GM23338 (cell line): ENCODE data around the gene KLHL18.

Experiments
- CREB1 ChIP-seq: fragments of 250-450 bp; sonication (Bioruptor Pico); IDR thresholded peaks from 2 replicates; pipeline ENCODE4 v1.5.0; 2020; ENCODE audit warnings: low read depth, mild to moderate bottlenecking, moderate library complexity
- CTCF ChIP-seq, 2 experiments: fragments of 200-600 bp in 1 of 2; sonication (generic) in 1 of 2; conservative IDR thresholded peaks; 2 replicates each; pipeline versions ENCODE4 v1.5.1 to v1.6.1; 2016 to 2017; ENCODE audit warnings: antibody characterized with exemption in 2 of 2, low read depth in 2 of 2, mild to moderate bottlenecking in 2 of 2, moderate library complexity in 1 of 2
- ETS1 ChIP-seq: IDR thresholded peaks from 2 replicates; pipeline ENCODE4 v1.6.1; 2016; ENCODE audit warnings: antibody characterized with exemption
- EZH2 ChIP-seq: fragments of 200-600 bp; sonication (generic); IDR thresholded peaks from one replicate; pipeline ENCODE4 v1.8.0; 2017; ENCODE audit warnings: antibody characterized with exemption, mild to moderate bottlenecking, low read depth; ENCODE audit not compliant: unreplicated experiment
- EZH2phosphoT487 ChIP-seq: fragments of 200-600 bp; sonication (generic); IDR thresholded peaks from one replicate; pipeline ENCODE4 v1.8.1; 2018; ENCODE audit warnings: antibody characterized with exemption; ENCODE audit not compliant: unreplicated experiment
- JUNB ChIP-seq: IDR thresholded peaks from one replicate; pipeline ENCODE4 v1.6.1; 2016; ENCODE audit warnings: antibody characterized with exemption; ENCODE audit not compliant: unreplicated experiment
- POLR2AphosphoS5 ChIP-seq: IDR thresholded peaks from 2 replicates; pipeline ENCODE4 v1.6.1; 2016; ENCODE audit warnings: antibody characterized with exemption, low read depth
- REST ChIP-seq: IDR thresholded peaks from one replicate; pipeline ENCODE4 v1.6.1; 2018; ENCODE audit warnings: antibody characterized with exemption; ENCODE audit not compliant: unreplicated experiment
- STAT1 ChIP-seq: IDR thresholded peaks from one replicate; pipeline ENCODE4 v1.6.1; 2016; ENCODE audit warnings: antibody characterized with exemption; ENCODE audit not compliant: unreplicated experiment
- ZNF331 ChIP-seq: fragments of 250-450 bp; sonication (Bioruptor Pico); IDR thresholded peaks from 2 replicates; pipeline ENCODE4 v1.5.0; 2020; ENCODE audit warnings: low read depth, mild to moderate bottlenecking, moderate library complexity

GRCh38 chr3:47295322-47295721, 12.6 kb downstream of the KLHL18 start:
- TF ChIP-seq CTCF (conservative IDR thresholded peaks at IDR 0.05; ENCODE audit: low read depth in 2 of 2) (no peak), POLR2AphosphoS5 (no peak), EZH2 (no peak), CREB1 (no peak), REST (no peak), EZH2phosphoT487 (no peak), ZNF331 (CRISPR knock-in tag) (no peak), ETS1 (no peak), STAT1 (no peak), JUNB (no peak)
